Retina (tissue), 1 donor: Measurements from ENCODE around the gene DCAF17.
"Not testable (repeated sequence)": the region's sequence is repeated elsewhere in the genome, so short reads cannot be mapped to it uniquely, and the experiment has no call there.

Experiments used
- DNase-seq: peaks from one replicate; pipeline ENCODE4 v3.0.0-alpha.2; 2016

Gene DCAF17

DNA sequence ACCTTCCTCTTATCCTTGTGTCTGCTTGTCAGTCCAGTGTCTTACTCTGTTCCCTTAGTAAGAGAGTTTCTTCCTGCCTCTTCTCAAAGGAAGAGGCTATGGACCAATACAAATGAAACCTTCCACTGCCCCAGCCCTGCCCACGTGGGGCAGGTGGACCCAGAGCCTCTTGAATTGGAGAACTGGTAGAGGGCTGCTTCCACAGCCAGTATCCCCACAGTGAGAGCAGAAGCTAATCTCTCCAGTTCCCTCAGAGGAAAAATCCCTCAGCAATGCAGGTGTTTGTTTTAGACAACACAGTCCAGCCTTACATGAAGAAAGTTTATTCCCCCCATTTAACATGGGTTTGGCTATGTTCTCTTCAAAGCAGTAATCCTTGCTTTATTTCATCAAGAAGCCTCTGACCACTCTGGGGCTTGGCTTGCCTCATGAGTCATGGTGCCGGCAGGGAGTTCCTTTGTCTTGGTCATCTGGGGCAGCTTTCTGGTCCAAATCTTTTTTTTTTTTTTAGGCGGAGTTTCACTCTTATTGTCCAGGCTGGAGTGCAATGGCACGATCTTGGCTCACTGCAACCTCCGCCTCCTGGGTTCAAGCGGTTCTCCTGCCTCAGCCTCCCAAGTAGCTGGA lies 81.8 kb downstream of the DCAF17 start:
- DNase-seq = no peak

DNA sequence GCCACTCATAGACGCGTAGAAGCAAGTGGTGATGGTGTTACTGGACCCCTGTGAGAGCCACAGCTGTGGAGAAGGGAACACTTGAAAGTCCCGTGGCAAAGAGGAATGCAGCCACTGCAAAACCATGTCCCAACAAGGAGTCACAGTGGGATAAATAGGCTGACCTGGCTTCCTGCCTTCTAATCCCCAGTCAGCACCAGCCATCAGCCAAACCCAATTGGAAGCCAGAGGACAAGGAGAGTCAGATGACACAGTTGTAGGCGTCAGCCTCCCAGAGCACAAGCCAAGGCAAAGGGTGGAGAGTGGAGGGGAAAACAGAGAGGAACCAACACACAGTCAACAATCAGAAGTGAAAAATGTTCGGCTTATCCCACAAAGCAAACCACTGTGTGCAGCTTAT lies 82.8 kb downstream of the DCAF17 start:
- no peak for DNase-seq

GRCh38 chr2:171520471-171520870 lies 86.4 kb downstream of the DCAF17 start:
- DNase-seq = no peak

DNA sequence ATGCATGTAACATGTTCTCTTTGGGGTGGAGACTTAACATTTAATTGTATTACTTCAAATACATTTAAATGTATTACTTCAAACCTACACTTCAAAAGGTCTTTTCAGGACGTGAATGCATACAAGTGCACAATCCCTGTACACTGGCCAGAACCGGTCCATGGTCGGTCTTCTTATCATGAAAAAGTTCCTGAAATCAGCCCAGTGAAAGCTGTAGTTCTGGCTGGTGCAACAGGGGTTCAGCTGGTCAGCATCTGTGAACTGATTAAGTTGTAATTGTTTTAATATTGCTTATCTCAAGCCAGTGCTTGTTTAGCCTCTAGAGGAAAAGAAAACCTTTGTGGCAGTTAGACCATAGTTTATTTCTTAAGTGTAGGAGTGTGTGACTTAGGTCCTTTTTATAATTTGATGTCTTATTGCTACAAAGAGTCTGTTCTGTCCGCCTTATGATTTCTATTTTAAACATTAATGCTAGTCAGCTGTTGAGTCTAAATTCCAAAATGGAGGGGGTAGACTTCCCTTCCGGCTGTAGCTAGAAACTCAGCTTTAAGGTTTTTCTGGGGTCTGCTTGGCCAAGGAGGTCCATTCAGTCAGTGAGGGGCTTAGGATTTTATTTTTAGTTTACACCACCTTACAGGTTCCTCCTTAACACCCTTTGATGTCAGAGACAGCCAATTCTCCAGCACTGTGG lies 87.5 kb downstream of the DCAF17 start:
- no peak for DNase-seq

GRCh38 chr2:171522052-171522787 lies 88.2 kb downstream of the DCAF17 start, which contains the start of gene CYBRD1:
TSS of gene CYBRD1 (plus strand) at chr2:171522474. CDS start at chr2:171522546, 72 bp downstream.
- peak; percentile 80 for DNase-seq

DNA sequence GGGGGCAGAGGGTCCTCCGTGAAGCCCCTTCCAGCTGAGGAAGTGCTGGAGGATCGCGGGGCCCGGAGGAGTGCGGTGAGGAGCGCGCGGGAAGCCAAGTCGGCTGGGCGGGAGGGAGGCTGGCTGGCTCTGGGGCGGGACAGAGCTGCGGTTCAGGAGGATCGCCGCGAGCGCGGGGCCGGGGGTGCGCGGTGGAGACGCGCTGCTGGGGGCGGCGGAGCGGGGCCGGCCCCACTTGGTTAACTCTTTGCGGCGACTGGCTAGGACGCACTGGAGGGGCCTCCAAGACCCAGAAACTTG lies 88.7 kb downstream of the DCAF17 start:
- DNase-seq = no peak

GRCh38 chr2:171523088-171524017 lies 89.3 kb downstream of the DCAF17 start:
- peak; percentile 92 for DNase-seq

- DNase-seq = no peak
These were observed 90.0 kb downstream of the DCAF17 start for GRCh38 chr2:171524018-171524401.

- no peak for DNase-seq
These were observed 95.9 kb downstream of the DCAF17 start for GRCh38 chr2:171529914-171530313.

DNA sequence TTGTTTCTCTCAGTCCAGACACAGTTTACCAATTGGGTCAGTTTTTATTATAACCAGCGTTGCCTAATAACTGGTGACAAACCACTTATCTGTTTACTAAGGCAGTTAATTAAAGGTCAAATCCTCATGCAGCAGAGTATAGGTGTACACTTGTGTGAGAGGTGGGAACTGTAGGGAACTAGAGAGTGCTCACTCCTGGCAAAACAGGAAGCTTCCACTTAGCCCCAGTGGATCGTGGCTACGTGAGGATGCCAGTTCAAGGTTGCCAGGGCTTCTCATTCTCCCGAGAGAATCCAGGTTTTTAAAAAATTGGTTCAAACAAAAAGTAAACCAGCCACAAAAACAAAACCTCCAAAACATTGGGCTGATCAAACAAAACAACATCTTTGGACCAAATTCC lies 96.4 kb downstream of the DCAF17 start:
- no peak for DNase-seq

GRCh38 chr2:171530859-171531258 lies 96.8 kb downstream of the DCAF17 start:
- not testable (repeated sequence) for DNase-seq

DNA sequence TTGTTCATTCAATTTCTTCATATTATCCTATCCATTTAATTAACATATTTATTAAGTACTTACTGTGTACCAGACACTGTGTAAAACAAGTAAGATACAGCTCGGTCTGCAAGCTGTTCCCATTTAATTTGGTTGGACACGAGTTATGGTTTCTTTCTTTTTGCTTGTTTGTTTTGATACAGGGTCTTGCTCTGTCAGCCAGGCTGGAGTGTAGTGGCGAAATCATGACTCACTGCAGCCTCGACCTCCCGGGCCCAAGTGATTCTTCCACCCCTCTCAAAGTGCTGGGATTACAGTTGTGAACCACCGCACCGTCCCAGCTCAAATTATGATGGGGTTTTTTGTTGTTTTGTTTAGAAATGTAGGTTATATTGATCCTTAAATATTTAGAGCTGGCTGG lies 97.3 kb downstream of the DCAF17 start:
- no peak for DNase-seq

- DNase-seq = no peak
These were observed 97.9 kb downstream of the DCAF17 start for GRCh38 chr2:171531836-171532450.

GRCh38 chr2:171533331-171533730 lies 99.3 kb downstream of the DCAF17 start:
- DNase-seq = no peak
